Thyroid gland (tissue), 4 donors: ENCODE data around the gene SHLD2.
"Not testable (repeated sequence)": the region's sequence is repeated elsewhere in the genome, so short reads cannot be mapped to it uniquely, and the experiment has no call there.

Source experiments
- CTCF ChIP-seq, 6 experiments: fragments of 200-600 bp in 3 of 6; fragments of 450-650 bp in 3 of 6; sonication (generic) in 3 of 6; IDR thresholded peaks; one replicate each; pipeline ENCODE4 v1.5.1; 2016 to 2019; ENCODE audit warnings: antibody characterized with exemption in 6 of 6, mild to moderate bottlenecking in 2 of 6, inconsistent platforms in 1 of 6, moderate library complexity in 1 of 6
- POLR2A ChIP-seq, 2 donors: fragments of 450-650 bp; IDR thresholded peaks; one replicate each; pipeline ENCODE4 v1.6.1; 2017; ENCODE audit warnings: antibody characterized with exemption in 2 of 2, mild to moderate bottlenecking in 2 of 2, moderate library complexity in 1 of 2

- not testable (repeated sequence) for TF ChIP-seq POLR2A, CTCF (IDR thresholded peaks at IDR 0.05)
These were observed 61.8 kb downstream of the SHLD2 start for GRCh38 chr10:87156841-87157240.
